UCSD-AML1 (cell line): Measurements from ENCODE around the gene PALLD.

ENCODE experiments used
- DNase-seq: peaks from one replicate; lab custom pipeline; 2025; ENCODE audit not compliant: unreplicated experiment; lab: John Stamatoyannopoulos, UW

The PALLD gene

DNA sequence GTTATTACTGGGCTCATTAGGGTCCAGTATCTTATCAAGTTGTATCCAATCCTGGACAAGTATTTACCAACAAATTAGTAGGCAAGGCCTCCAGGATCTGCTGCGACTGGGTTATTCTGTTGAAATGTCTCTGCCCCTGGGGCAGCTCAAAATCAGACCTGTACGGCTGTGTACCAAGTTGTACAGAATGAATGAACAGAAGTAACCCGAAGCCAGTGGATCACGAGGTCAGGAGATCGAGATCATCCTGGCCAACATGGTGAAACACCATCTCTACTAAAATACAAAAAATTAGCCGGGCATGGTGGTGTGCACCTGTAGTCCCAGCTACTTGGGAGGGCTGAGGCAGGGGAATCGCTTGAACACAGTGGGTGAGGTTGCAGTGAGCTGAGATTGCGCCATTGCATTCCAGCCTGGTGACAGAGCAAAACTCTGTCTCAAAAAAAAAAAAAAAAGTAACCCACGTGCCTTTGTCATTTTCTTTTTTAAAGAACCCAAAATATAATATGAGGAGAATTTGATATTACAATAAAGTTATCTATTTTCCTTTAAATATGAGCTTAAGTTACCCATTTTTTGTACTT lies 385.9 kb downstream of the PALLD start:
- DNase-seq, result no peak

DNA sequence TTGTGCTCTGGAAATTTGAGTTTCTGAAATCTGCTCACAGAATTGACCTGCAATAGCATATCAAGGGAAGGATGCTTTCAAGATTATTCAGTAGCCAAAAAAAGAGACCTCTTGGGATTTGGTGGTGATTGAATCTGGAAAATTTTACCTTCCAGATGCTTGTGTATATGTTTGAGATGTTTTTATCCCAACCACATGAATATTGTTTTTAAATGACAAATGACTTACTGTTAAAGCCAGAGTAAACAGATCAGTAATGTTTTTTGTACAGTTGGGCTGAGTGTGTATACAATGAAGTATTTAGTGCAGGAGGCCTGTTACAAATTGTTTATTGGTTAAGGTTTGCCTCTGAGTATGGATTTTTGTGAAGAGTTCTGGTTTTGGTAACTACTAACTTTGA lies 386.7 kb downstream of the PALLD start:
- DNase-seq, result no peak

- no peak for DNase-seq
Measured at GRCh38 chr4:168884251-168885124, 387.6 kb downstream of the PALLD start.

- no peak for DNase-seq
Measured at GRCh38 chr4:168885400-168885799, 388.5 kb downstream of the PALLD start.

DNA sequence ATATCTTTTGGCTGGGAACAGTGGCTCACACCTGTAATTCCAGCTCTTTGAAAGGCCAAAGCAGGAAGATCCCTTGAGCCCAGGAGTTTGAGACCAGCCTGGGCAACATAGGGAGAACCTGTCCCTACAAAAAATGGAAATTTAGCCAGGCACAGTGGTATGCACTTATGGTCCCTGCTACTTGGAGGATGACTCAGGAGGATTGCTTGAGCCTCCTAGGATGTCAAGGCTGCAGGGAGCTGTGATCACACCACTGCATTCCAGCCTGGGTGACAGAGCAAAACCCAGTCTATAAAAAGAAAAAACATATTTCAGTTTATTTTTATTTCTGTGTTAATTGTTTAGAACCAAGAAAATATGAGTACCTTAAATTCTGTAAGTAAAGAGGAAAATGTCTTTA lies 389.5 kb downstream of the PALLD start:
- DNase-seq, result no peak

- no peak for DNase-seq
Measured at GRCh38 chr4:168887809-168888208, 391.0 kb downstream of the PALLD start.

DNA sequence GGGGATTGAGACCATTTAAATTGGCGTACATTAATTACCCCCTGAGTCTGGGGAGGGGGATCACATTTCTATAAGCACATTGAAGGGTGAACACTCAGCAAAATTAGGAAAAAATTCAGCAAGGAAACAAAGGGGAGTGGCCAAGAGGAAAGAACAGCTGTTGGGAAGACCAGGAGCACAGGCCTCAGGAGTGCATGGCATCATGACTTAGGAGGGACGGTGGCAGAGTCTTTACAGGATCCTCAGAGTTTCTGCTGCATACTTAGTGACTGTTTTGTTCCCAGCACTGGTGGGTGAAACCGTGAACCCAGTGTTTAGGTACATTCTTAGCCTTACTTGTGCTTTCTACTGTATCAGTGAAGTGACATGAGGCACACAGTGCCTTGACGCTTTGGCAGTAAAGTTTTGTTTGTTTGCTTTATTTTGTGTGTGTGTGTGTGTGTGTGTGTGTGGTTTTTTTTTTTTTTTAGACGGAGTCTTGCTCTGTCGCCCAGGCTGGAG lies 391.9 kb downstream of the PALLD start:
- no peak for DNase-seq

- no peak for DNase-seq
Measured at GRCh38 chr4:168891086-168891485, 394.2 kb downstream of the PALLD start.

DNA sequence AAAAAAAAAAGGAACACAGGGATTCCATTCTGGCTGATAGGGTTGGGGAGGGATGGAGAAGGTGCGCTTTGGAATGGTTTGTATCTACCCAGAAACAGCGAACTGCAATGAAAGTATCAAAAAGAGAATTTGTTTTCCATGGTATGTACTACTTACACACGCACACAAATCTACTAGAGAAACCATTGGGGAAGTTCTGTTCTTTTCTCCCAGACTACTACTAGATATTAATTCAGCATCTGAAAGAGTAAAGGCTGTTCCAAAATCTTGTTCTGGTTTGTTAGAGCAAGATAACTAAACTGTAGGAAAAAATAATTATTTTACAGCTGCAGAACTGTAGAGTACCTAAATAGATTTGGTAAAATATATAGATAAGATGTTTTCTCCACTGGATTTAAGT lies 394.8 kb downstream of the PALLD start:
- no peak for DNase-seq

- no peak for DNase-seq
Measured at GRCh38 chr4:168892475-168892874, 395.6 kb downstream of the PALLD start.

DNA sequence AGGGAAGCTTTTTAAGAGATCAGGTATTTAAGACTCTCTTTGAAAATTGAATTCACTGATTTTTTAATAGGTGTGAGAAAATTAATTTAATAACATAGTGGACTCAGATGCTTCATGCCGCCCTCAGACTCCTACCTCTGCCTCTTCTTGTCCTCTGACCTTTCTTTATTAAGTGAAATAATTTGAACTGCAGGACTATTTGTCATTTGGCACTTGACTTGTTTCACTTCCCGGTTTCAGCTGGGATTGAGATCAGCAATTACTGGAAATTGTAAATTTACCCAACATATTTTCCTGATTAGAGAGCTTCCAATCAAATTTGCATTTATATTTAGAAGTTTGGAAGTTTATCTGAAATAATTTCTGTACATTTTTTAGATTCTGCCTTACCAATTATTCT lies 396.4 kb downstream of the PALLD start:
- no peak for DNase-seq

GRCh38 chr4:168893807-168894206 lies 397.0 kb downstream of the PALLD start:
- DNase-seq, result no peak

GRCh38 chr4:168900080-168900479 lies 403.2 kb downstream of the PALLD start:
- DNase-seq, result no peak

- no peak for DNase-seq
Measured at GRCh38 chr4:168907119-168907698, 410.4 kb downstream of the PALLD start.

GRCh38 chr4:168908093-168908492 lies 411.2 kb downstream of the PALLD start:
- DNase-seq, result no peak

GRCh38 chr4:168908851-168909273 lies 412.0 kb downstream of the PALLD start:
- DNase-seq, result no peak

DNA sequence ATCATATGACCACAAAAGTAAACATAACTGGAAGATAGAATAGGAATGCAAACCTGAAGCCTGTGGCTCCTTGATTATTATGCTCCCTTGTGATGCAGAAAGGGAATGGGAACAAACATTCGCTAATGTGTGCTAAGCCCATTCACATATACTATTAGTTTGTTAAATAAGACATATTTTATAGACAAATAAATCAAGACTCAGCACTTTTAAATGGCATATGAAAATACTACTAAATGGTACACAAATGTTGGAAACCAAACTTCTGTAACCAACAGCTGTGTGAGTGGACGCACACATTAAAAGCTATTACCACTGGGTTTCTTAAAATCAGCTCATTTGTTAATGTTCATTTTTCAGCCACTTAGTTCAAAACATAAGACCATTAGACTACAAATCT lies 417.2 kb downstream of the PALLD start:
- DNase-seq, result no peak

DNA sequence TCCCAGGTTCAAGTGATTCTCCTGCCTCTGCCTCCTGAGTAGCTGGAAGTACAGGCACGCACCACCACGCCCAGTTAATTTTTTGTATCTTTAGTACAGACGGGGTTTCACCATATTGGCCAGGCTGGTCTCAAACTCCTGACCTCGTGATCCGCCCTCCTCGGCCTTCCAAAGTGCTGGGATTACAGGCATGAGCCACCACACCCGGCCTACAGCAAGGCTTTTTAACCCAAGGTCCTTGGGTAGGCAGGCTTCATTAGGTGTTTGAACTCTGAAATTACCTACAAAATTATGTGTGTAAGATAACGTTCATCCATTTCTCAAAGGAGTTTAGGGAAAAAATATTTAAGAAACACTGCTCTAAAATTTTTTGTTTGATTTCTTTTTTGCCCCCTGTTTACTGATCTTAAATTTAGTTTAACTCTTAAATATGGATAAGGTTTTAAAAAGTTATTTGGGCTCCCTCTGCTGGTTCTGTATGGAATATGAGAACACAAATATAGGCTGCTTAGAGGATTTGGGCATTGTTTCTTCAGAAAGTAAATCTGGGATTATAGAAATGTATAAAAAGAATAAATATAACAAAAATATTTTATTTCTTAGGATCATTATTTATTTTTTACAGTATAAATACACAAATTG lies 420.4 kb downstream of the PALLD start:
- DNase-seq, result no peak

DNA sequence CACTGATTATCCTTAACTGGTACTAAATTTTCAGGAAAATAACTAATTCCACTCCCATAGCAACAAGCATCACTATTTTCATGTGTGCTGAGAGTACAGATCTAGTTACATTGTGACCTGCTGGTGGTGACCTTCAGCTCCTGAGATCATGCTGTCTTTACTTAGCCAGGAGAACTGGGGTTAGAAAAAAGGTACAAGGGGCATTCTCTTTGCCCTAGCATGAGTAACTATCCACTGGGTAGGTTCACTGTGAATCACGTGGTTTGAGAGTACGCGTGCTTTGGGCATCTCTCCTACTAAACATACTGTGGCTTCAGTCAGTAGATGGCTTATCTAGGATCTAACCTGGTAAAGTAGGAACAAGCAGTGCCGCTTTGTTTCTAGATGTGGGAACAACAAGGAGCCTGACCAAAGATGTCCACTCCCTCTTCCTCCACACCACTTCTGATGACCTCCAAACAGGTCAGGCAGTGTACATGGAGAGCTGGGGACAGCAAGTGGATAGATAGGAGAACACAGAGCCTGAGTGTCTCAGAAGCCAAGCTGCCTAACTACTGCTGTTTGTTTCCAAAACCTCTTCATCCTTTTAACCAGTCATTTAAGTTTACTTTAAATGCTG lies 423.0 kb downstream of the PALLD start:
- no peak for DNase-seq

- no peak for DNase-seq
Measured at GRCh38 chr4:168920441-168921065, 423.7 kb downstream of the PALLD start.
